ENCODE data around the gene C3. TPM values are rescaled to one million over a fixed set of nuclear protein-coding genes. Genes with fewer than 3 reads are reported as not detected.

C3 gene
- total and polyA plus RNA-seq, 2 of the 13 experiments (the other 11 are each of a cell fraction or from before 2014, with no cell fraction given) = 1,455 to 6,272 TPM

DNA sequence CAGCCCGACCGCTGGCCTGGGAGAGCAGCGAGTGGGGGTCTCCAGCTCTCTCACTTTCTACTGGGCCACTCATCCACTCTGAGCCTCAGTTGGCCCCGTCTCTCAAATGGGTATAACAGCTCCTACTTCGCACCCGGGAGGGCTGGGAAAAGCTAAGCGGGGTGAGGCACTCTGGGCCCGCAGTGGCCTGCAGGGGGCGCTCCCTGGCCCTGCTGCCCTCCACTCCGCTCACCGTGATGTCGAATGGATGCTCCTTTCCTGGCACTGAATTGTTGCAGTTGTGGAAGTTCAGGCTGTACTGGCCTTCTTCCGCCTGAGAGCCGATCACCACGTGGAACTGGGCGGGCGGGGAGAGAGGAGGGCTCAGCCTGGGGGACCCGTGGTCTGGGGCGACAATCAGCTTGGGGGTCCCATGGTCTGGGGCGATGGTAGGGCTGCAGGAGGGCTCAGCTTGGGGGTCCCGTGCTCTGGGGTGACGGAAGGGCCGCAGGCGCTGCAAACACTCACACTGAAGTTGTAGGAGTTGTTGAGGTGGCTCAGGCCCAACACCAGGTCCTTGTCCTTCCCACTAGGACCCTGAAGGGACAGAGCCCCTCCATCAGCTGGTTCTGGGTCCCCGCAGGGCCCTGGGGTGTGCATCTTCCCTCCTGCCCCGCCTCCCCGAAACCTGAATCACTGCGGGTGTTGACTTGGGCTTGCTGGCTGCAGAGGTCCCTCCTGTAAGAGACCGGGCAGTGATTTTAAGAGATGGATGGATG, 13.1 kb upstream of the C3 start:
- Histone ChIP-seq H2AFZ (ENCODE audit: low read length) (no peak overlapping the region), H3K4me1 (ENCODE audit: insufficient read depth, low read length) (peaks cover 55% of the 10 kb centered on the region), H3K27ac (ENCODE audit: extremely low read length, insufficient read depth, low read length) (peak overlapping the region; percentile 40), H3K9ac (ENCODE audit: insufficient read depth, low read depth, low read length) (no peak overlapping the region), H3K27me3 (ENCODE audit: control insufficient read depth in 1 of 2, insufficient read depth in 2 of 2, low read length in 2 of 2) (no peaks in the 10 kb centered on the region), H3K9me3 (ENCODE audit: low read length) (no peaks in the 10 kb centered on the region), H3K36me3 (replicated peaks in 1 of 2; ENCODE audit: control insufficient read depth in 1 of 2, insufficient read depth in 2 of 2, low read length in 2 of 2) (peaks cover 0 to 2% of the 10 kb centered on the region in 2 experiments; a peak in 2 of 5 replicates), H3K4me2 (ENCODE audit: low read depth, low read length) (peak overlapping the region; percentile 57), H3K4me3 (replicated peaks in 1 of 3; ENCODE audit: insufficient read depth in 1 of 3, low read depth in 2 of 3, low read length in 3 of 3) (peak overlapping the region in 1 of 3 experiments; percentile 50; a peak in 1 of 6 replicates), H4K20me1 (ENCODE audit: insufficient read depth, low read length) (no peaks in the 10 kb centered on the region), H3K79me2 (ENCODE audit: insufficient read depth, low read length) (peaks cover 14% of the 10 kb centered on the region)
- DNase-seq (ENCODE audit: low spot score) (no peak), FAIRE-seq (no peak), ATAC-seq (no peak)
- in situ Hi-C loops (cut with HindIII; ENCODE audit: extremely low pct_ligation_motif_present, low pct_unique_long_range_greater_than_20kb) (no loop called here), intact Hi-C loops (cut with micrococcal nuclease; ENCODE audit: unreplicated experiment) (loop anchor here (10.0 kb wide), 1 partner anchor 1141 kb away; the partner anchor contains the start of gene PRR36)
- POLR2A ChIA-PET = interaction anchor here (1.4 kb wide), 1 partner anchor 13 kb away, joined by 12 read pairs; the partner anchor contains the start of gene C3
- no TSS peak for BruUV-seq (replicated peaks)
- WGBS (ENCODE audit: low lambda C conversion rate) = 91% methylated on average over 12 of the region's 29 CpGs
- CTCF ChIA-PET (ENCODE audit: low intra/inter-chr PET ratio, low total read pairs) = no interaction called here
- TF ChIP-seq PPARG (CRISPR knock-in tag; conservative IDR thresholded peaks at IDR 0.05) (no peak), AGO2 (optimal IDR thresholded peaks at IDR 0.05; ENCODE audit: low read depth, low read length) (peak; percentile 59), ZBTB20 (CRISPR knock-in tag; IDR thresholded peaks at IDR 0.05; ENCODE audit: borderline replicate concordance, low read depth) (peak; percentile 16; the same call in 1 of the 2 replicates), POLR2A (IDR thresholded peaks at IDR 0.05; ENCODE audit: insufficient read depth in 1 of 2, low read depth in 2 of 2, low read length in 2 of 2) (no peak), LCORL (IDR thresholded peaks at IDR 0.05) (no peak), LCORL (CRISPR knock-in tag; IDR thresholded peaks at IDR 0.05) (no peak), GLI4 (CRISPR knock-in tag; IDR thresholded peaks at IDR 0.05; ENCODE audit: borderline replicate concordance) (no peak), ZNF496 (CRISPR knock-in tag; IDR thresholded peaks at IDR 0.05; ENCODE audit: insufficient replicate concordance) (no peak), PCBP1 (IDR thresholded peaks at IDR 0.05; ENCODE audit: borderline replicate concordance, low read depth, low read length) (0 out of 2 replicates have a peak, but pooled peaks have one; percentile 13), ZNF878 (CRISPR knock-in tag; IDR thresholded peaks at IDR 0.05) (no peak), ZNF768 (CRISPR knock-in tag; IDR thresholded peaks at IDR 0.05) (0 out of 2 replicates have a peak, but pooled peaks have one; percentile 7), DMAP1 (CRISPR knock-in tag; IDR thresholded peaks at IDR 0.05) (no peak), ZMYM3 (CRISPR knock-in tag; IDR thresholded peaks at IDR 0.05) (peak; percentile 79), PITX1 (CRISPR knock-in tag; IDR thresholded peaks at IDR 0.05) (no peak)
- TF ChIP-seq, protein P1, sequence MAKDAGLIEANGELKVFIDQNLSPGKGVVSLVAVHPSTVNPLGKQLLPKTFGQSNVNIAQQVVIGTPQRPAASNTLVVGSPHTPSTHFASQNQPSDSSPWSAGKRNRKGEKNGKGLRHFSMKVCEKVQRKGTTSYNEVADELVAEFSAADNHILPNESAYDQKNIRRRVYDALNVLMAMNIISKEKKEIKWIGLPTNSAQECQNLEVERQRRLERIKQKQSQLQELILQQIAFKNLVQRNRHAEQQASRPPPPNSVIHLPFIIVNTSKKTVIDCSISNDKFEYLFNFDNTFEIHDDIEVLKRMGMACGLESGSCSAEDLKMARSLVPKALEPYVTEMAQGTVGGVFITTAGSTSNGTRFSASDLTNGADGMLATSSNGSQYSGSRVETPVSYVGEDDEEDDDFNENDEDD (CRISPR knock-in tag; IDR thresholded peaks at IDR 0.05; ENCODE audit: borderline replicate concordance) = no peak
- TF ChIP-seq, protein P2, sequence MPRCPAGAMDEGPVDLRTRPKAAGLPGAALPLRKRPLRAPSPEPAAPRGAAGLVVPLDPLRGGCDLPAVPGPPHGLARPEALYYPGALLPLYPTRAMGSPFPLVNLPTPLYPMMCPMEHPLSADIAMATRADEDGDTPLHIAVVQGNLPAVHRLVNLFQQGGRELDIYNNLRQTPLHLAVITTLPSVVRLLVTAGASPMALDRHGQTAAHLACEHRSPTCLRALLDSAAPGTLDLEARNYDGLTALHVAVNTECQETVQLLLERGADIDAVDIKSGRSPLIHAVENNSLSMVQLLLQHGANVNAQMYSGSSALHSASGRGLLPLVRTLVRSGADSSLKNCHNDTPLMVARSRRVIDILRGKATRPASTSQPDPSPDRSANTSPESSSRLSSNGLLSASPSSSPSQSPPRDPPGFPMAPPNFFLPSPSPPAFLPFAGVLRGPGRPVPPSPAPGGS (CRISPR knock-in tag; IDR thresholded peaks at IDR 0.05) = 0 out of 2 replicates have a peak, but pooled peaks have one; percentile 15
- TF ChIP-seq, protein P3, sequence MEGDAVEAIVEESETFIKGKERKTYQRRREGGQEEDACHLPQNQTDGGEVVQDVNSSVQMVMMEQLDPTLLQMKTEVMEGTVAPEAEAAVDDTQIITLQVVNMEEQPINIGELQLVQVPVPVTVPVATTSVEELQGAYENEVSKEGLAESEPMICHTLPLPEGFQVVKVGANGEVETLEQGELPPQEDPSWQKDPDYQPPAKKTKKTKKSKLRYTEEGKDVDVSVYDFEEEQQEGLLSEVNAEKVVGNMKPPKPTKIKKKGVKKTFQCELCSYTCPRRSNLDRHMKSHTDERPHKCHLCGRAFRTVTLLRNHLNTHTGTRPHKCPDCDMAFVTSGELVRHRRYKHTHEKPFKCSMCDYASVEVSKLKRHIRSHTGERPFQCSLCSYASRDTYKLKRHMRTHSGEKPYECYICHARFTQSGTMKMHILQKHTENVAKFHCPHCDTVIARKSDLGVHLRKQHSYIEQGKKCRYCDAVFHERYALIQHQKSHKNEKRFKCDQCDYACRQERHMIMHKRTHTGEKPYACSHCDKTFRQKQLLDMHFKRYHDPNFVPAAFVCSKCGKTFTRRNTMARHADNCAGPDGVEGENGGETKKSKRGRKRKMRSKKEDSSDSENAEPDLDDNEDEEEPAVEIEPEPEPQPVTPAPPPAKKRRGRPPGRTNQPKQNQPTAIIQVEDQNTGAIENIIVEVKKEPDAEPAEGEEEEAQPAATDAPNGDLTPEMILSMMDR (CRISPR knock-in tag; IDR thresholded peaks at IDR 0.05) = peak; percentile 45; the same call in 1 of the 2 replicates
- TF ChIP-seq, protein P4, sequence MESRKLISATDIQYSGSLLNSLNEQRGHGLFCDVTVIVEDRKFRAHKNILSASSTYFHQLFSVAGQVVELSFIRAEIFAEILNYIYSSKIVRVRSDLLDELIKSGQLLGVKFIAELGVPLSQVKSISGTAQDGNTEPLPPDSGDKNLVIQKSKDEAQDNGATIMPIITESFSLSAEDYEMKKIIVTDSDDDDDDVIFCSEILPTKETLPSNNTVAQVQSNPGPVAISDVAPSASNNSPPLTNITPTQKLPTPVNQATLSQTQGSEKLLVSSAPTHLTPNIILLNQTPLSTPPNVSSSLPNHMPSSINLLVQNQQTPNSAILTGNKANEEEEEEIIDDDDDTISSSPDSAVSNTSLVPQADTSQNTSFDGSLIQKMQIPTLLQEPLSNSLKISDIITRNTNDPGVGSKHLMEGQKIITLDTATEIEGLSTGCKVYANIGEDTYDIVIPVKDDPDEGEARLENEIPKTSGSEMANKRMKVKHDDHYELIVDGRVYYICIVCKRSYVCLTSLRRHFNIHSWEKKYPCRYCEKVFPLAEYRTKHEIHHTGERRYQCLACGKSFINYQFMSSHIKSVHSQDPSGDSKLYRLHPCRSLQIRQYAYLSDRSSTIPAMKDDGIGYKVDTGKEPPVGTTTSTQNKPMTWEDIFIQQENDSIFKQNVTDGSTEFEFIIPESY (CRISPR knock-in tag; IDR thresholded peaks at IDR 0.05) = peak; percentile 91
